ENCODE measurements around the gene FBF1. TPM values are rescaled to one million over a fixed set of nuclear protein-coding genes. Genes with fewer than 3 reads are reported as not detected.

Gene FBF1
- total RNA-seq, 2 experiments from 2014 or later, result 13.2 to 16.2 TPM

DNA sequence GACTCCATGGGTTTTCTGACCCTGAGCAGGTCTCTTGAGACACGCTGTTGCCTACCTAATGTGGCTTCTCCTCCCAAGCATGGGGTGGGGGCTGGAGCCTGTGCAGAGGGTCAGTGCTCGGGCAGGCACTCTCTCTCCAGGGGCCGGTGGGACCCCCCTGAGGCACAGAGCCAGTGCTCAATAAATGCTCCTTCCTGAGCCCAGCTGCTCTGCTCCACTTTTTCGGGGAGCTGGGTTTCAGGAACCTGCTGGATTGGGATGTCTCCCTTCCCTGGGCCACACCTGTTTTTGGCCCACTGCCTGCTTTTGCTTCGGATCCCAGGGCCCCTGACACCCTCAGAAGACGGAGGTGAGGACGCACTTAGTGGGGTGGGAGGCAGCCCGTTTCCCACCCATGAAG lies 42.8 kb downstream of the FBF1 start:
- Mint-ChIP-seq H3K36me3 (ENCODE audit: low read depth) (peaks cover 32% of the 10 kb centered on the region), H3K9me3 (no peaks in the 10 kb centered on the region), H3K27ac (no peak overlapping the region), H3K4me3 (peak overlapping the region; percentile 87), H3K27me3 (no peaks in the 10 kb centered on the region), H3K4me1 (ENCODE audit: low read depth) (peaks cover 24% of the 10 kb centered on the region)
- TF ChIP-seq, protein P1, sequence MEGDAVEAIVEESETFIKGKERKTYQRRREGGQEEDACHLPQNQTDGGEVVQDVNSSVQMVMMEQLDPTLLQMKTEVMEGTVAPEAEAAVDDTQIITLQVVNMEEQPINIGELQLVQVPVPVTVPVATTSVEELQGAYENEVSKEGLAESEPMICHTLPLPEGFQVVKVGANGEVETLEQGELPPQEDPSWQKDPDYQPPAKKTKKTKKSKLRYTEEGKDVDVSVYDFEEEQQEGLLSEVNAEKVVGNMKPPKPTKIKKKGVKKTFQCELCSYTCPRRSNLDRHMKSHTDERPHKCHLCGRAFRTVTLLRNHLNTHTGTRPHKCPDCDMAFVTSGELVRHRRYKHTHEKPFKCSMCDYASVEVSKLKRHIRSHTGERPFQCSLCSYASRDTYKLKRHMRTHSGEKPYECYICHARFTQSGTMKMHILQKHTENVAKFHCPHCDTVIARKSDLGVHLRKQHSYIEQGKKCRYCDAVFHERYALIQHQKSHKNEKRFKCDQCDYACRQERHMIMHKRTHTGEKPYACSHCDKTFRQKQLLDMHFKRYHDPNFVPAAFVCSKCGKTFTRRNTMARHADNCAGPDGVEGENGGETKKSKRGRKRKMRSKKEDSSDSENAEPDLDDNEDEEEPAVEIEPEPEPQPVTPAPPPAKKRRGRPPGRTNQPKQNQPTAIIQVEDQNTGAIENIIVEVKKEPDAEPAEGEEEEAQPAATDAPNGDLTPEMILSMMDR (IDR thresholded peaks at IDR 0.05), result no peak
- intact Hi-C loops (cut with micrococcal nuclease), result no loop called here
- CTCF ChIA-PET, result interaction anchor here (1.0 to 9.8 kb wide), 3 partner anchors 21 to 108 kb away, joined by 3 to 78 read pairs (median 3); partner anchors contain the start of gene TRIM47
- no peak for ATAC-seq
- POLR2A ChIA-PET, result interaction anchor here (0.8 to 9.5 kb wide), 6 partner anchors 8 to 155 kb away, joined by 3 to 100 read pairs (median 3); partner anchors contain the start of gene TRIM47
- DNase-seq, result no peak

DNA sequence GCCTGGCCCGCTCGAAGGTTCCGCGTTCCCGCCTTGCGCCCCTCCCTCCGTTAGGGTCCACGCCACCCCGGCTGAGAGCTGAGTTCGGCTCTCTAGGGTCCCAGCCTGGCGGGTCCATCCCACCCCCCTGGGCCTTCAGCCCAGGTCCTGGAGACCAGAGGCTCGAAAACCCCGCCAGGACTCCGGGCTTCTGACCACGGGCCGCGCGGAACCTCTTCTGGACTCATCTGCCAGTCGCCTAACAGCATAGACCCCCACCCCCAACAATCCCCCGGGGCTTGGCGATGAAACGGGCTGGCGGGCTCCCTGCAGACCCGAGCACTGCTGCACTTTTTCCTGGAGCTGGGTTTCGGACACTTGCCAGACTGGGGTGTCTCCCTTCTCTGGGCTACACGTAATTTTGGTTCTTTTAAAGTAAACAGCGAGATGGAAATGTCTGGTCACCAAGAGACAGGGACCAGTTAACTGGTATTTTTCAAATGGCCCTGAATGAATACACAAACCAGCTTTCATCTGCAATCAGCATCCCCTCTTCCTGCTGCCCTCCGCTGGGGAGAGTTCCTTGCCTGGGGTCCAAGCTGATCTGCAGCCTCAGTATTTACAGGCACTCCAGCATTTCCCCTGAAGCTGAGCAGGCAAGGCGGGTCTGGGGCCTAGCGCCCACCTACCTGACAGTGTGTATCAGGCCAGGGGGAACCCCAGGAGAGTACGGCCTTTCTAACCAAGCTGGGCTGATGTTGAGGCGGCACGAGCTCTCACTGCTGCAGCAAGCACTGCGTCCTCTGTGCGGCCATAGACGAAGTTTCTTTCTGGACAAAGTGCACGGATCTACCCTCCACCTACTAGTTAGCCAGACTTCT lies 43.5 kb downstream of the FBF1 start:
- H3K4me1 Mint-ChIP-seq (ENCODE audit: low read depth), result peaks cover 23% of the 10 kb centered on the region
- no peaks in the 10 kb centered on the region for H3K9me3 Mint-ChIP-seq
- TF ChIP-seq, protein P1 (IDR thresholded peaks at IDR 0.05), result no peak
- no peaks in the 10 kb centered on the region for H3K27me3 Mint-ChIP-seq
- H3K4me3 Mint-ChIP-seq, result peak overlapping the region; percentile 87
- no peak for ATAC-seq
- intact Hi-C loops (cut with micrococcal nuclease), result no loop called here
- POLR2A ChIA-PET, result interaction anchor here (0.8 to 9.5 kb wide), 11 partner anchors 7 to 183 kb away, joined by 3 to 100 read pairs (median 4); partner anchors contain the start of genes MRPL38 and TRIM47
- CTCF ChIA-PET, result interaction anchor here (1.0 to 9.8 kb wide), 8 partner anchors 10 to 132 kb away, joined by 3 to 78 read pairs (median 3); partner anchors contain the start of genes GALK1 and TRIM47
- peaks cover 32% of the 10 kb centered on the region for H3K36me3 Mint-ChIP-seq (ENCODE audit: low read depth)
- no peak for DNase-seq
- peak overlapping the region; percentile 77 for H3K27ac Mint-ChIP-seq

DNA sequence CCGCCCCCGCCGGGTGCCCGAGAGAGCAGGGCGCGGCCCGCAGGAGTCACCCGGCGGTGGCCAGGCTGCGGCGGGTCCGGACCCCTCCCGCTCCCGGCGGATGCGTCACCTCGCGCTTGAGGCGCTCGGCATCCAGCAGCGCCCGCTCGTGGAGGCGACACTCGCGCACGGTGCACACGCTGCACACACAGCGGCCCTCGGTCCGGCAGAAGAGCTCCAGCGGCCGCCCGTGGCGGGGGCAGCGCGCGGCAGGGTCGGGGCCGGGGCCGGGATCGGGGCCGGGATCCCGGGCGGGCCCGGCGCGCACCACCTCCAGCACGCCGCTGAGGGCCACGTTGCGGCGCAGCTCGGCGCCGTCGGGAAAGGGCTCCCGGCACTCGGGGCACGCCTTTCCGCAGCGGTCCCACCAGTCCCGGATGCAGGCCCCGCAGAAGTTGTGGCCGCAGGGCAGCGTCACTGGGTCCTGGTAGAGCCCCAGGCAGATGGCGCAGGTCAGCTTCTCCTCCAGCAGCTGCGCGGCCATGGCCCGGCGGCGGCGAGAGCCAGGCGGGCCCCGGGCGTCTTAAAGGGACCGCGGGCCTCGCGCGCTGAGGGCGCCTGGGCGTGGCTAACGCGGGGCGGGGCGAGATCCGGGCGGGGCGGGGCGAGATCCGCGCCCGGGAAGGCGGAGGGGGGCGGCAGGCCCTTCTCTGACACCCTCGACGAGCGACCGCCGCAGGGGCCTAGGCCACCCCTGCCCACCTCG lies 44.3 kb downstream of the FBF1 start, which contains the start of gene TRIM65:
TSS of gene TRIM65 (minus strand) at position 537 of the 745 bp plus-strand sequence. CDS start at position 523, 14 bp downstream.
- DNase-seq (peak; percentile 85), ATAC-seq (peak; percentile 88)
- H3K9me3 Mint-ChIP-seq, result no peaks in the 10 kb centered on the region
- TF ChIP-seq, protein P1 (IDR thresholded peaks at IDR 0.05), result peak; percentile 17
- H3K27ac Mint-ChIP-seq, result peak within 1 kb of the TSS; percentile 88
- peaks cover 21% of the 10 kb centered on the region for H3K4me1 Mint-ChIP-seq (ENCODE audit: low read depth)
- intact Hi-C loops (cut with micrococcal nuclease), result no loop called here
- POLR2A ChIA-PET, result interaction anchor here (0.8 to 9.5 kb wide), 21 partner anchors 8 to 493 kb away, joined by 3 to 100 read pairs (median 4); partner anchors contain the start of genes MRPL38, SPHK1, TRIM47 and UNK
- no peaks in the 10 kb centered on the region for H3K27me3 Mint-ChIP-seq
- H3K36me3 Mint-ChIP-seq (ENCODE audit: low read depth), result peaks cover 33% of the 10 kb centered on the region
- peak within 1 kb of the TSS; percentile 87 for H3K4me3 Mint-ChIP-seq
- CTCF ChIA-PET, result interaction anchor here (0.8 to 9.8 kb wide), 16 partner anchors 8 to 376 kb away, joined by 3 to 78 read pairs (median 4); partner anchors contain the start of genes CDK3, GALK1, MRPL38 and TRIM47

DNA sequence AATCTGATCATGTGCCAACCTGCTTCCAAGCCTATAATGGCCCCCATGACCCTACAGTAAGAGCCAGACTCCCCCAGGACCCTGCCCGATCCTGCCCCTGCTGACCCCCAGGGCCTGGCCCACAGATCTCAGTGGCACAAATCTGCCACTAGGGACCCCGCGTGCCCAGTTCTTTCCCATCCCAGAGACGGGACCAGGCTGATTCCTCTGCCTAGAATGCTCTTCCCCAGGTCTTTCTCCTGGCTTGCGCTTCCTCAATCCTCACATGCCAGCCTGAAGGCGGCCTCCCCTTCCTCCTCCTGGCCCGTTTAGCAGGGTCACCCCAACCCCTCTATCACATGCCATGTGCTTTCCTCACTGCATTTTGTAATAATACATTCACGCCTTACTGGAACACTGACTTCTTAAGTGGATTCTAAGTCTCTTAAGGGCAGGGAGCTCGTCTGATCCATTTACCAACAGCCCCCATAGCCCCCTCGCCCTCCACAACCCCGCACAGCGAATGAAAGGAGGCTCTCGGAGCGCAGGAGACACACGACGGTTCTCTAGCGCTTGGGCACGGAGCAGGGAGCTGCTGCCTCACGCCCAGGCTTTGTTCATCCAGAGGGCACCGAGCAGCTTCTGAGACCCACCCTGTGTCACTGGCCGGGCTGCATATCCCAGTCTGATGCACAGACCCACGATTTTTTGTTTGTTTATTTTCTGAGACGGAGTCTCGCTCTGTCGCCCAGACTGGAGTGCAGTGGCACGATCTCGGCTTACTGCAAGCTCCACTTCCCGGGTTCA lies 45.3 kb downstream of the FBF1 start:
- no peaks in the 10 kb centered on the region for H3K9me3 Mint-ChIP-seq
- peak overlapping the region; percentile 87 for H3K4me3 Mint-ChIP-seq
- peaks cover 28% of the 10 kb centered on the region for H3K36me3 Mint-ChIP-seq (ENCODE audit: low read depth)
- ChIA-PET POLR2A (interaction anchor here (0.7 to 9.5 kb wide), 20 partner anchors 9 to 492 kb away, joined by 3 to 100 read pairs (median 4); partner anchors contain the start of genes MRPL38, SPHK1, TRIM47 and UNK), CTCF (interaction anchor here (0.8 to 9.8 kb wide), 18 partner anchors 9 to 377 kb away, joined by 3 to 78 read pairs (median 4); partner anchors contain the start of genes CDK3, GALK1, MRPL38 and TRIM47)
- no peak for ATAC-seq
- no peak for DNase-seq
- H3K27ac Mint-ChIP-seq, result peak overlapping the region; percentile 88
- no peaks in the 10 kb centered on the region for H3K27me3 Mint-ChIP-seq
- H3K4me1 Mint-ChIP-seq (ENCODE audit: low read depth), result peaks cover 21% of the 10 kb centered on the region
- TF ChIP-seq, protein P1 (IDR thresholded peaks at IDR 0.05), result peak; percentile 57
- intact Hi-C loops (cut with micrococcal nuclease), result no loop called here

Data from activated CD8-positive, alpha-beta T cell treated with anti-CD3 and anti-CD28 coated beads for 36 hours (primary cell).